Activated CD8-positive, alpha-beta memory T cell treated with anti-CD3 and anti-CD28 coated beads, Interleukin-2, amount 50 U/mL, for 1 hour (primary cell): ENCODE results near the gene MILR1.
A peak's percentile ranks its signal among the peaks of the same experiment; 100 is the strongest.
"Not testable (repeated sequence)": the region's sequence is repeated elsewhere in the genome, so short reads cannot be mapped to it uniquely, and the experiment has no call there.

Source experiments
- DNase-seq: peaks from one replicate; pipeline ENCODE4 v3.0.0-alpha.2; 2020; ENCODE audit errors: extremely low read depth

Gene MILR1

DNA sequence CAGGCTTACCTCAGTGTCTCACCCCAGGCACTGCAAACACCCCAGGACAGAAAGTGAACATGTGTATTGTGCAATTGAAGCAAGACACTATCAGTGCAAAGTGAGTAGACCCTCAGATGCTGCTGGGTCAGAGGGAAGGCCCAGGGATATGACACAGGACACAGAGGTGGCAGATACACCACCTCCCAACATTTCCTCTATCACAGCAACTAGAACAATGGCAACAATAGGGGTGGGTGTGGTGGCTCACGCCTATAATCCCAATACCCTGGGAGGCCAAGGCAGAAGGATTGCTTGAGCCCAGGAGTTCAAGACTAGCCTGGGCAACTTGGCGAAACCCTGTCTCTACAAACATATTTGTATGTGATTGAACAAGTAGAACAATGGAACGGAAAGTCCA, 22.5 kb downstream of the MILR1 start:
- DNase-seq, result no peak

DNA sequence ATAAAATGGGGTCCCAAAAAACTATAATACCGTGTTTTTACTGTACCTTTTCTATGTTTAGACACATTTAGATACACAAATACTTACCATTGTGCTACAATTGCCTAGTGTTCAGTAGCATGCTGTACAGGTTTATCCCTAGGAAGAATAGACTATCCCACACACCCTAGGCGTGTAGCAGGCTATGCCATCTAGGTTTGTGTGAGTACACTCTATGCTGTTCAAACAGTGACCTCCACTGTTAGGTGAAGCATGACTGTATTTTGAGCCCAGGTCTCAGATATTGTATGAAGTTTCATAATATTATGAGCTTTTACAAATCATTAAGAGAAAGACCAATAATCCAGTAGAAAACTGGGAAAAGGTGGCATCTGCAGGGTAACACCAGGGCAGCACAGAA, 23.6 kb downstream of the MILR1 start:
- DNase-seq, result no peak

DNA sequence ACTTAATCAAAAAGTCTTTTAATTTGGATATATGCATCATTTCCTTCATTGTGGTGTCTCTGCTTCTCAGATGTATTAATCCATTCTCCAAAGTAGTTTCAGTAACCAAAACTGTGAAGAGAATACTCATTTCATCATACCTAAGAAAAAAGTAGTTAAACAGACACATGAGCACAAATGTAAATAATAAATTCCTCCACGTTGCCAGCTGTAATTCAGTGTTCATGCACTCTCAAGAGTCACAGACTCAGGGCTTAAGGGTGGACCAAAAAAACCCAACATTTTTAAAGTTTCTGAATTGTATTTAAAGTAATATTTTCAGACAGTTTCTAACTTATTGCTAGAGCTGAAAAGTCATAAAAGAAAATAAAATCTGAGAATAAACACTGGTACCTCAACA, 28.9 kb downstream of the MILR1 start:
- DNase-seq, result no peak

DNA sequence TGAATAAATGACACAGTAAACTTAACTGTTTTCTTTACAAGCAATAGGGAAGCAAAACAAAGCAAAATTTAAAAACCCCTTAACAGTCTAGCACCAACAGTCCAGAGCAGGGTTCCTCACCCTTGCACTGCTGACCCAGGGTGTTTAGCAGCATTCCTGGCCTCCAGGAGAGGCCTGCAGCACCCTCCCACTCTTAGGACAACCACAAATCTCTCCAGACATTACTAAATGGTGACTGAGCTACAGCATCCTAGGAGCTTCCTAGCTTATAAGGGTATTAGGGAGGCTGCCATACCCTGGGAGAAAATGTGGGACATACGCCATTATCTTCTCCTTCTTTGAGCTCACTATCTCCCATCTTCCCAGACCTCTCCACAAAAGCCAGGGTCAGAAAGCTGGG, 32.0 kb downstream of the MILR1 start:
- DNase-seq, result no peak

DNA sequence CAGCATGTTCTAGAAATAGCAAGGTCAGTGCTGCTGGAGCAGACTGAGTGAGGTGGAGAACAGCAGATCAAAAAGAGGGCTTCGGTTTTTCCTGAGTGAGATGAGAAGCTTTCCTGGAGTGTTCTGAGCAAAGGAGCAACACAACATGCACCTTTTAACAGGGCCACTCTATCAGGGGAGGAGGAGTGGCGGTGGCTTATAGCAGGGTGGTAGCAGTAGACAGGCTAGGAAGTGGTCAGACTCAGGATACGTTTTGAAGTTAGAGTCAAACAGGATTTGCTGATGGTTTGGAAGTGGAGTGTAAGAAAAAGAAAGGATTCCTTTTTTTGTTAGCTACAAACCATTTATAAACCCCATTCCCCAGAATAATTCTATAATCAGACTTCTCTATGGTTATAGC, 35.5 kb downstream of the MILR1 start:
- no peak for DNase-seq

DNA sequence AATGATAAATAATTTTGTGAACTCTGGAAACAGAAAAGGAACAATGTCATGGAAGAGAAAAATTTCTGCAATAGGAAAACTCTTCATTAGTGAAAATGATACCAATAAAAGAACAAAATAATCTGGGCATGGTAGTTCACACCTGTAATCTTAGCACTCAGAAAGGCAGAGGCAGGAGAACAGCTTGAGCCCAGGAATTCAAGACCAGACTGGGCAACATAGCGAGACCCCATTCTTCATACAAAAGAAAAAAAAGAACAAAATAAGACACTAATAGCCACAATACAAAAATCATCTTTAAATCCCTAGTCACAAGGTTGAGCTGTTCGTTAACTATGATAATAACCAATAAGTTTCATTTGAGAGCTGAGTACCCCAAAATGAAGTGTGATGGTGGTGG, 39.4 kb downstream of the MILR1 start:
- DNase-seq, result no peak

DNA sequence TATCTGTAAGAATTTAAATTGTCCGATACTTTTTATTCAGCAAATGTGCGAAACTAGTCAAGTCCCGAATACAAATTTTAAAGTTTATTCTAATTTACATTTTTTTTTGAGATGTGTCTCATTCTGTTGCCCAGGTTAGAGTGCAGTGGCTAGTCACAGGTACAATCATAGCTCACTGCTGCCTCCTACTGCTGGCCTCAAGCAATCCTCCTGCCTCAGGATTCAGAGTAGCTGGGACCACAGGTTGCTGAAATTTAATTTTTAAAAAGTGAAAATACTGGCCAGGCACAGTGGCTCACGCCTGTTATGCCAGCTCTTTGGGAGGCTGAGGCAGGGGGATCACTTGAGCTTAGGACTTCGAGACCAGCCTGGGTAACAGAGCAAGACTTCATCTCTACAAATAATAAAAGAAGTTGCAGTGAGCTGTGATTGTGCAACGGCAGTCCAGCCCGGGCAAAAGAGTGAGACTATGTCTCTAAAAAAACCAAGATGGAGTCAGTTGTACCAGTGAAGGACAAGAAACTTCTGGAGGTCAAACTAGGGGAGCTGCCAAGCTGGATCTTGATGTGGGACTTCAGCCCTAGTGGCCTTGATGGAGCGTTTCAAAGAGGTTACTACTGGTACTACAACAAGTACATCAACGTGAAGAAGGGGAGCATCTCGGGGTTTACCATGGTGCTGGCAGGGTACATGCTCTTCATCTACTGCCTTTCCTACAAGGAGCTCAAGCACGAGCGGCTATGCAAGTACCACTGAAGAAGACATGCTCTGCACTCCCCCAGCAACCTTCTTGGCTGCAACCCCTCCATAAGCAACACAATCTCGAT, 42.3 kb downstream of the MILR1 start:
- no peak for DNase-seq

DNA sequence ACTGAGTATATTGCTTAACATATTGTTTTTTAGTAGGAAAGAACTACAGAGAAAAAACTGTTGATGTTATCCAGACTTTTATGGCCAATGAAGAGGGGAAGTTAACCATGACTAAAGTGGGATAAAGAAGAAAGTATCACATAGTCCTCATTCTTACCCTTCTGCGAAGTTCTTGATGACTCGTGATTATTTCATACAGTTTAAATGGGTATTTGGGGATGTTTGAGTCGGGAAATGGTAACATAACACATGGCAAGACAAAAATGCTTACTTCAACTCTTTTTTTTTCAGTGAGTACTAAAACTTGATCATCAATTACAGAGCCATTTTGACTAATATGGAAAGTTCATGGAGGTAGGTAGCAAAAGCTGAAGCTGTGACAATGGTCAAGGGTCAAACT, 43.1 kb downstream of the MILR1 start:
- no peak for DNase-seq

DNA sequence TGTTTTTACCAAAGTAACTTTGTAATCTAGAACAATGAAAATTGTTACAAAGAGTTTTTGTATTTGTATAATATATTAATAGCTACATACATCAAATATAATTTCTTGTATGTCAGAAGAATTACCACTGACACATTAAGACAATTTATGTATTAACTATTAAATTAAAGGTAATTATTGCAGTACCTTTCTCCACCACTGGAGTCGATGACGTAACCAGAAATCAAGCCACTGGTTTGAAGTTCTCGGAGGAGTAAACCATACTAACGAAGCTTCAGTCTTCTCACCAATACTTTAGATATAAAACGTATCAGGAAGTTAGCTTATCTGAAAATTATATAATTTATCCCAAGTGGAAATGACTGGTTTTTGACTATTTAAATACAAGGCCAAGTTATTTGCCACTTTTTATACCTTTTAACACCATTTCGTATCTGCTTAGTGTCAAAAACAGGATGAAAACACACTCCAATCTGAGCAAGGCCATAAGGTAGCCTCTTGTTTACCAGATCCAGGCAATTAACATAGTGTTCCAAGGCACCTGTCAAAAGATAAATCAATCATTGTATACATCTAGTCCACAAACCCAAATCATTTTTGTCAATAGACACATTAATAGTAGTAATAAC, 43.7 kb downstream of the MILR1 start:
- no peak for DNase-seq

DNA sequence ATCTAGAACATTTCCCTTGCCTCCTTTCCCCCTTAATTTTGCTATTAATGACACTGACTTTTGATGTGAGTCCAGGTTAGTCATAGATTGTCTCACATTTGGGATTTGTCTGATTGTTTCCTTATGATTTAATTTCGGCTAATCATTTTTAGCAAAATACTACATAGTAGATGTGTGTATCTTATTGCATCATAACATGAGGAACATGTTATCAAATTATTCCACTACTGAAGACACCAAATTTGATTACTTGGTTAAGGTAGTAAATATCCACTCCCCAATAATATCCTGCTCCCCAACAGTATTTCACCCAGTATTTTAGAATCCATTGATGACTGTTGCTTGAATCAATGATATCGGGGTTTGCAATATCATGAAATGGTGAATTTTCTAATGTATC, 45.2 kb downstream of the MILR1 start:
- no peak for DNase-seq

DNA sequence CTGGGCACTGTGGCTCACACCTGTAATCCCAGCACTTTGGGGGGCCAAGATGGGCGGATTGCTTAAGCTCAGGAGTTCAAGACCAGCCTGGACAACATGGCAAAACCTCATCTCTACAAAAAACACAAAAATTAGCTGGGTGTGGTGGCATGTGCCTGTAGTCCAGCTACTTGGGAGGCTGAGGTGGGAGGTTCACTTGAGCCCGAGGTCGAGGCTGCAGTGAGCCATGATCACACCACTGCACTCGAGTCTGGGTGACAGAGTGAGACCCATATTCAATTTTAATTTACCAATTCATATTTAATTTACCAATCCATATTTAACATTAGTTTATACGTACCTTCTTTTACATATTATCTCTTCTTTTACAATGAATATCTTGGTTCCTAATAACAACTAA, 46.4 kb downstream of the MILR1 start:
- not testable (repeated sequence) for DNase-seq

DNA sequence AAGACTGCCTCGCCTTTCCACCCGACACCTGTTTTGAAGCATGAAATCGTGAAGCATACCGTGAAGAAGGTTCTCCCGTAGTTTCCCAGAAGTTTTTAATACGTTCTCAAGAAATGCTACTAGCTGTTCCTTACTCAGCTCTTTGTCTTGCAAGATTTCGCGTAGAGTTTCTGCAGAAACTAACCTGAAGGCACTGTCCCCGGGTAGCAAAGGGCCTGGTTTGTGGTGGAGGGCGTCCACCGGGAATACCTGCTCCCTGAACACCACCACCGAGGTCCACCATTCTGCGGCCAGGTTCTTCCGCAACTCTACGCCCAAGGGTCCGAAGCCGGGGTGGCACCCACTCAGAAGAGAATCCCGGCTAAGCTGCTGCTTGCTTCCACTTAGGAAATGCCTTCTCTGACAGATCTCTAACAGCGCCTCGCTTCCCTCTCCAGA, 47.5 kb downstream of the MILR1 start:
- DNase-seq, result no peak

DNA sequence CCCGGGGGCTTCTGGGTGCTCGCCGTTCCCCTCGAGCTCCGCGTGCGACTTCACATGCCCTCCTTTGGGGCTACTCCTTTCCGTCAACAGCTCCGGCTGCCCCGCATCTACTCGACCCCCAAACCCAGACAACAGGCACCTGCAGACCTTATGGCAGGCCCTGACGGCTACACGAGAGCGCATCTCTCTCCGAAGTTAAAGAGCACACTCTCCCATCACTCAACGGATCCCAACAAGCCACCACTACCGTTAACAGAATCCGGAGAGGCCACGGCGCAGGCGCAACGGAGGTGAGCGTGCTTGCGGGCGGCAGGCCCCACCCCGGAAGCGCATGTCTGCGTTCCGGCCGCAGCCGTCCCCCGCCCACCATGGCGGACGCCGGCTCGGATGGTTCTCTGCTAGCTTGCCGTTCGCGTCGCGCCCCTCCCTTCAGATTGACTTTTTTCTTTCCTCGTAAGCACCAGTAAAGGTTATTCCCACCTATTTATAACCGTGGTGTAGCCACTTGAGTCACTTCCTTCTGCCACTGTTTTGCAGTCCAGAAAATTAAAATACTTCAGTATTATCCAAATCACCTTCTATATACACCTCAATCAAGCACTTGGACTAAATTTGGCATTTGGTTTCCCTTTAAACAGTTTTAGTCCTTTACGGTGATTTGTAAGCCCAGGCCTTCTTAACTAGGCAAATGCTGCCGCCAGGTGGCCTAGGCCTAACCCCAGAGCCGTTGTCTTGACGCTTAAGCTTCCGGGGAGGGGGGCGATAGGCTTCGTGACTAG, 48.1 kb downstream of the MILR1 start, which contains the start of gene POLG2:
Gene POLG2, minus strand, starts transcription at position 269 of the 779 bp plus-strand sequence. Its CDS starts 86 bp downstream, at position 183.
- DNase-seq, result peak; percentile 89

DNA sequence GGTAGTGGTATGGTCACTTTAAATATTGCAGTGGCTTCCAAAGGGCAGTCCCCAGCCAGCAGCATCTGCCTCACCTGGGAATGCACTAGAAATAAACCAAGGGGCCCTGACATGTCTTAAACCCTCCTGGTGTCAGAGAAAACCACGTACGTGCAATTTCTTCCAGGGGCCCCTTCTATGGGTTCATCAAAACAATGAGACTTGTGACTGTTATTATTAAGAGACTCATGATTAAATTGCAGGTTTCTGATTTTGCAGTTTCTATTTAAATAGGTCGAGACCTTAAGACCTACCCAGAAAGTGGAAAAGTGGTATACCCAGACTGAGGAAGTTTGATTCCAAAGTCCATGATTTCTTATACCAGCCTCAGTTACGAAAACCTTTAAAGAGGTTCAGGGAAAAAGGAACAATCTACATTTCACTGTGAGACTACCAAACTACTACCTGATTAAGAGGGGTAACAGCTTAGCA, 48.7 kb downstream of the MILR1 start:
- DNase-seq, result no peak

DNA sequence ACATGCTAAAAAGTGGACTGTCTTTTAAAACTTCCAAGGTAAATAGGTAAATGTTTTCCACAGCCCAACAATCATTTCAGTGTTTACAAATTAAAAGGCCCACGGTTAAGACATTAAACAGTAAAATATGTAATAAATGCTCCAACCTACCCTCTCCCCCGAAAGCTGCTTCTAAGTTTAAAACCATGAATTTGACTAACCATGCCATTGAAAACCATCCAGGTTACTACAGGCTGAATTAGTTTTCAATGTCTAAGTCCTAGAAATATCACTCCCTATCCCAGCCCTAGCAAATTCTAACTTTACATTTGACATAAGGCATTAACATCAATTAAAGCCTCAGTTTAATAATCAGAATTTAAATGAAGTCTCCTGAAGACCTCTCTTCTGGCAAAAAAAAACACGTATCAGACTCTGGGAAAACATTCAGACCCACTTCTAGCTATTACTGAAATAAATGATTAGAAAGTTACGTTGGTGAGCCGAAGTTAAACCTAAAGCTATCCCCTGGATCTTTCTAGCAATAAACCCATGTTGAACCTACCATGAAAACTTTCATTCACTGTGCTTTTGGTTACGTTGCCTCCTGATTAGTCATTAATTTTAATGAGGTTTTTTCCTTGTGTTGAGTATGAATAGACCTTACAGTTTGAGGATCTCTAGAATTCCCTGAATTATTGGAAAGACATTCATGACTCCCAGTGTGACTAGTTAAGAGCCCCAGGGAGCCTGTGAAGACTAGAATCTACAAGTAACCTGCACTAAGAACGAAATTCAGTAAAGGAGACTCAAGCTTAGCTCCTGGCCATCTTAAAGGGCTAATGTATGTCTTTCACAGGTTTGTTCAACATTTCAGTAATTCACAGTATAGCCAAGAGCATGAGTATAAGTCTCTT, 49.6 kb downstream of the MILR1 start:
- no peak for DNase-seq

DNA sequence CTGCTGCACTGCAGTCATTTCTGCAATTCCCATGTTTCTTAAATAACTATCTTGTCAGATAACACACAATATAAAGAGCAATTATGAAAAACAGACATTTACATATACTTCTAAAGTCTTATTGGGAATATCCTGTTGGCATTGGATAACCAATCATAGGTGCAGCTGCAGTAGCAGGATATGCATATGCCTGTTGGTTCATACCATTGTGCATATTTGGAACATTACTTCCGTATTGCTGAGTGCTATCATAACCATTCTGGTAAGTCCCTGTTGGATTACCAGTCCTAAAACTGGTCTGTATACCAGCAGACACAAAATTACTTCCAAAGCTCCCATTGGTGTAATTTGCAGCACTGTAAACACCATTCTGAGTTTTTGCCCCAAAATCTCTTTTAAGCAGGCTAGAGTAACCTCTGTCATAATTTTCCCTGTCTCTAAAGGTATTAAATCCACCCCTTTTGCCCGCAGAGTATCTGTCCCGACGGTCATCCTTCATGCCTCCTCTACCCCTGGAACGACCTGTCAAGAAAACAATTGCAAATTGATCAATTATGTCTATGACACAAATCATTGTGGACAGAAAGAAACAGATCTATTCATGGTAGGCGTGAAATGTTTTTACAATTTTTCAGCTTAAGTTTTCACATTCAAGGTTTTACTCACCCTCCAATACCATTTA, 51.0 kb downstream of the MILR1 start:
- no peak for DNase-seq

DNA sequence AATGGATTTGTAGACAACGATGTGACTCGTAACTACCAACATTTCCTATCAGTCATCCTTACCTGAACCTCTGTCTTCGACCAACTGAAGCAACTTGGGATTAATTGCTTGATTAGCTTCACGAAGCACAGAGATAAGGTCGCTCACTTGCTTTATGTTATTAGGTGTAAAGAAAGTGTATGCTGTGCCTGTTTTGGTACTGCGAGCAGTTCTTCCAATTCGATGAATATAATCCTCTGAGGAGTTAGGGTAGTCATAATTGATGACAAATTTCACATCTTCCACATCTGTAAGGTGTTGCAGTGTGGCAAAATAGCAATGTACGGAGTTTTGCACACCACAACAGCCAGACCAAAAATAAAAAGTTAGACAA, 51.6 kb downstream of the MILR1 start:
- no peak for DNase-seq

DNA sequence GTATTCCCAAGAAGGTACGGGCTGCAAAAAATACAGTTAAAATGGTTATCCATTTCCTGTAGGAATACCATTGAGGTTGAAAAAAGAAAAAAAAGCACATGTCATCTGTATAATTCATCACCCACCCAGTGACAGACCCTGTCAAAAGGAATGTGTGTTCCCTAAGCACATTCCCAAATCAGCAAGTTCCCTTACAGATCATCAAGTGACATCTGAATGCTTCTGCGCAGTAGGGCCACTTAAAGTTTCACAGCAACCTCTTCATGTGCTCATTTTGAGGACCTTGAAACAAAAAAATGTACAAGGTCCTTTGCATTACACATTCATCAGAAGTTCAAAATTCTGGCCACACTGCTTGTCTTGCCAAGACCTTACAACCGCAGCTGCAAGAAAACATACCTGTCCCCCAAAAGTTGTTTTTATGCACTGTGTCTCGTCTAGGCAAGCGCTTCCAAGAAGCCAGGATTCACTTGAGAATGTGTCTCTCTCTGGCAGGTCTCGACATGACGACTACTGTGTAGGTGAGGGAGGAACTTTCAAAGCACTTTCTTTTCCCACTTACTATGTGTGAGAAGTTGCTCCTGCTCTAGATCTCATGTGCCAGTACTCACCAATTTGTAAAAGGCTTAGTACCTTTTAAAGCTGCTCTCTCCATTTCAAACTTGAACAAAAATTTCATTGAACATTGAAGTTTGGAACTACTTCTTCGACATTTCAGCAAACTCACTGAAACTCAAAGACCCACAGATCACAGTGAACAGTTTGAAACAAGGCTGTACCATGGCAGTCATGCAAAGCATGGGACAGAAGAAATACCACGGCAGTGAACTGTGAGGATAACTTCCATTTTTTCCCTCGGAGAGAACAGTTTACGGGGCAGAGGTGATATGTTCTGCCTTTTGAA, 52.2 kb downstream of the MILR1 start:
- no peak for DNase-seq

DNA sequence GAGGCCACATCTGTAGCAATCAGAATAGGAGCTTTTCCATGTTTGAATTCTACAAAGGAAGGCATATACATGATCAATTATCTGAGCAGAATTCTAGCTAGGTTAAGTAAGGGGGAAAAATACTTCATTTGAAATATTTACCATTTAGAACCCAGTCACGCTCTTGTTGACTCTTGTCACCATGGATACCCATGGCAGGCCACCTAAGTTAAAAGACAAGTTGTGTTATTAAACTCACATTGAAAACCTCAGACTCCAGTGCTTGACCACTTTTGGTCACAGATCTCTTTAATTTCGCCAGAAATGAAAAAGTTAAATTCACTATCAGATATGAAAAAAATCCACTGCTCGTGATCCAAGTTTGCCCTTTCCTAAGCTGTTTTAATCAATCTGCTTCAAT, 53.1 kb downstream of the MILR1 start:
- DNase-seq, result no peak

DNA sequence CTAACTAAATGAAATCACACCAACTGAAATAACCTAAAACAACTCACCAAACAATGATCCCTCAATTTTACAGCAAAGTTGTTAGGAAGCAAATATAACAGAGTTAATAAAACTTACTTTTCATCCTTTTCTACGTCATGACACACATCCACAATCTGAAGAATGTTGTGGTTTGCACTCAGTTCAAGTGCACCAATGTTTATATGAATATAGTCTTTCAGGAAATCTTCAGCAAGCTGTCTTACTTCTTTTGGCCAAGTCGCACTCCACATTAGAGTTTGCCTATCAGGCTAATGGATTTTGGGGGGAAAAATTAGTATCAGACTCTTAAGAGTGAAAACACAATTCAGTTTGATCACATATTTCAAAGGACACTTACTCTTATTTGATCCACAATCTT, 53.9 kb downstream of the MILR1 start:
- no peak for DNase-seq
